ENCODE data around the gene P4HA3. TPM values are rescaled to one million over a fixed set of nuclear protein-coding genes. Genes with fewer than 3 reads are reported as not detected.

Gene P4HA3
- total RNA-seq, 1 experiment from 2014 or later, result 0.91 TPM

GRCh38 chr11:74288911-74289310 is 22.5 kb downstream of the P4HA3 start (continued):
- TF ChIP-seq RAD21 (IDR thresholded peaks at IDR 0.05; ENCODE audit: low read depth), result no peak
- TF ChIP-seq JUND (IDR thresholded peaks at IDR 0.05), result no peak

DNA sequence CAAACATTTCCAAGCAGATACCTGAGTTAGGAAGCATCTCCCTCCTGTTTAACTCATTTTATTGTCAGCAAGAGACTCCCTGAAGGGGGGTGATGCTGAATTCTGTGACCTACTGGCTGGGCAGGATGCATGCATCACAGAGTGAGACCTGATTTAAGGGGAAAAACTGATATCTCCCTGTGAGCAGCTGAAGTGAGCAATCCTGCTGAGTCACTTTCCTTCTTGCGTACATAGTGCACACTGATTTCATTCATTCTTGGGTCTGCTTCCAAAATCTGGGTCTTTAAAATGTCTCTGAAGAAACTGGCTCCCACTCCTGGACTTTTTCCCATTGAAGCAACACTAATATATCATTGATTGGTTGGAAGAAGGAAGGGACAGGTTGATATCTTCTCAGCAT is 23.3 kb downstream of the P4HA3 start:
- H4K20me1 ChIP-seq (ENCODE audit: insufficient read depth), result no peaks in the 10 kb centered on the region
- TF ChIP-seq RAD21 (IDR thresholded peaks at IDR 0.05; ENCODE audit: low read depth), result no peak
- no peak for TF ChIP-seq ATF3 (IDR thresholded peaks at IDR 0.05)
- TF ChIP-seq FOSL1 (IDR thresholded peaks at IDR 0.05; ENCODE audit: low read depth), result peak; percentile 30; the same call in 1 of the 2 replicates
- no peak for TF ChIP-seq SP1 (IDR thresholded peaks at IDR 0.05; ENCODE audit: low read depth)
- no peak for TF ChIP-seq ZNF274 (IDR thresholded peaks at IDR 0.05; ENCODE audit: low read depth, low read length)
- H3K9me3 ChIP-seq (ENCODE audit: control insufficient read depth in 1 of 2, insufficient read depth in 1 of 2, low read depth in 1 of 2, low read length in 2 of 2), result no peaks in the 10 kb centered on the region
- no peak overlapping the region for H3K27ac ChIP-seq (ENCODE audit: low read depth, low read length)
- no TSS peak for BruUV-seq (replicated peaks)
- POLR2A ChIA-PET, result no interaction called here
- H3K27me3 ChIP-seq (ENCODE audit: insufficient read depth, low read length), result no peaks in the 10 kb centered on the region
- no peak overlapping the region for H3K4me3 ChIP-seq (replicated peaks in 1 of 2; ENCODE audit: low read depth in 1 of 2, low read length in 2 of 2)
- H3K36me3 ChIP-seq (ENCODE audit: control insufficient read depth in 1 of 2, insufficient read depth in 2 of 2, low read length in 2 of 2), result no peaks in the 10 kb centered on the region
- intact Hi-C loops (cut with micrococcal nuclease), result no loop called here
- H3K9ac ChIP-seq (ENCODE audit: low read length), result no peak overlapping the region
- H3K4me1 ChIP-seq (ENCODE audit: control insufficient read depth in 1 of 2, insufficient read depth in 2 of 2, low read length in 2 of 2), result peaks cover 0 to 7% of the 10 kb centered on the region in 2 experiments; a peak in 2 of 4 replicates
- H2AFZ ChIP-seq (ENCODE audit: low read depth, low read length, poor library complexity, severe bottlenecking), result peak overlapping the region; percentile 31
- ATAC-seq (no peak), DNase-seq (ENCODE audit: low read depth, low spot score) (no peak)
- RAD21 ChIA-PET (ENCODE audit: low non-redundant PET in 1 of 2, low total read pairs in 2 of 2, uncharacterized antibody in 2 of 2, unreplicated experiment in 2 of 2), result no interaction called here
- CTCF ChIA-PET, result no interaction called here
- no peaks in the 10 kb centered on the region for H3K79me2 ChIP-seq (ENCODE audit: insufficient read depth, low read length)
- H3K4me2 ChIP-seq (ENCODE audit: low read length), result 0 out of 2 replicates have a peak overlapping the region, but pooled peaks have one; percentile 10
- no peaks in the 10 kb centered on the region for H3K9me2 ChIP-seq (ENCODE audit: insufficient read depth)

DNA sequence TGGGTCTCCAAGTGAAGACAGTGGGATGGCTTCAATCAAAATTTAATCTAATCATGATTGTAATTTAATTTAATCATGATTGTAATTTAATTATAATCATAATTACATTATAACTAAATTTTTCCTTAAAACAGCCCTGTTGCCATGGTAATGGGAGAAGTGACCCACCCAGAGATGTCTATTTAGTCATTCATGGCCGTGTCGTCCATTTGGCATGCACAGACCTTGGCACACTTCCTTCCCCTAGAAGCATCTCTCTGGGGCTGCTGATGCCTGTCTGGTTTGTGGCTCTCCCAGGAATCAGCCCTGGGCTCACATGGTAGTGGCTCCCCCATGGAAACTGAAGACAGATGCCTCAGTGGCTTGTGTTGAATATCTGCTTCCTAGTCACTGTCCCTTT is 27.0 kb downstream of the P4HA3 start:
- peaks cover 0 to 7% of the 10 kb centered on the region in 2 experiments; a peak in 2 of 4 replicates for H3K4me1 ChIP-seq (ENCODE audit: control insufficient read depth in 1 of 2, insufficient read depth in 2 of 2, low read length in 2 of 2)
- no peak overlapping the region for H2AFZ ChIP-seq (ENCODE audit: low read depth, low read length, poor library complexity, severe bottlenecking)
- DNase-seq (ENCODE audit: low read depth, low spot score), result no peak
- no peaks in the 10 kb centered on the region for H3K9me2 ChIP-seq (ENCODE audit: insufficient read depth)
- H3K27ac ChIP-seq (ENCODE audit: low read depth, low read length), result no peak overlapping the region
- intact Hi-C loops (cut with micrococcal nuclease), result no loop called here
- no peaks in the 10 kb centered on the region for H4K20me1 ChIP-seq (ENCODE audit: insufficient read depth)
- no peak overlapping the region for H3K4me3 ChIP-seq (replicated peaks in 1 of 2; ENCODE audit: low read depth in 1 of 2, low read length in 2 of 2)
- no peak overlapping the region for H3K9ac ChIP-seq (ENCODE audit: low read length)
- POLR2A ChIA-PET, result no interaction called here
- CTCF ChIA-PET, result no interaction called here
- no peak overlapping the region for H3K4me2 ChIP-seq (ENCODE audit: low read length)
- RAD21 ChIA-PET (ENCODE audit: low non-redundant PET in 1 of 2, low total read pairs in 2 of 2, uncharacterized antibody in 2 of 2, unreplicated experiment in 2 of 2), result no interaction called here
- no peaks in the 10 kb centered on the region for H3K9me3 ChIP-seq (ENCODE audit: control insufficient read depth in 1 of 2, insufficient read depth in 1 of 2, low read depth in 1 of 2, low read length in 2 of 2)
- BruUV-seq (replicated peaks), result no TSS peak
- no peaks in the 10 kb centered on the region for H3K79me2 ChIP-seq (ENCODE audit: insufficient read depth, low read length)
- no peak for ATAC-seq
- no peaks in the 10 kb centered on the region for H3K27me3 ChIP-seq (ENCODE audit: insufficient read depth, low read length)
- no peaks in the 10 kb centered on the region for H3K36me3 ChIP-seq (ENCODE audit: control insufficient read depth in 1 of 2, insufficient read depth in 2 of 2, low read length in 2 of 2)
- TF ChIP-seq JUND (IDR thresholded peaks at IDR 0.05), result no peak
- TF ChIP-seq ATF3 (IDR thresholded peaks at IDR 0.05), result no peak
- TF ChIP-seq, protein P1, sequence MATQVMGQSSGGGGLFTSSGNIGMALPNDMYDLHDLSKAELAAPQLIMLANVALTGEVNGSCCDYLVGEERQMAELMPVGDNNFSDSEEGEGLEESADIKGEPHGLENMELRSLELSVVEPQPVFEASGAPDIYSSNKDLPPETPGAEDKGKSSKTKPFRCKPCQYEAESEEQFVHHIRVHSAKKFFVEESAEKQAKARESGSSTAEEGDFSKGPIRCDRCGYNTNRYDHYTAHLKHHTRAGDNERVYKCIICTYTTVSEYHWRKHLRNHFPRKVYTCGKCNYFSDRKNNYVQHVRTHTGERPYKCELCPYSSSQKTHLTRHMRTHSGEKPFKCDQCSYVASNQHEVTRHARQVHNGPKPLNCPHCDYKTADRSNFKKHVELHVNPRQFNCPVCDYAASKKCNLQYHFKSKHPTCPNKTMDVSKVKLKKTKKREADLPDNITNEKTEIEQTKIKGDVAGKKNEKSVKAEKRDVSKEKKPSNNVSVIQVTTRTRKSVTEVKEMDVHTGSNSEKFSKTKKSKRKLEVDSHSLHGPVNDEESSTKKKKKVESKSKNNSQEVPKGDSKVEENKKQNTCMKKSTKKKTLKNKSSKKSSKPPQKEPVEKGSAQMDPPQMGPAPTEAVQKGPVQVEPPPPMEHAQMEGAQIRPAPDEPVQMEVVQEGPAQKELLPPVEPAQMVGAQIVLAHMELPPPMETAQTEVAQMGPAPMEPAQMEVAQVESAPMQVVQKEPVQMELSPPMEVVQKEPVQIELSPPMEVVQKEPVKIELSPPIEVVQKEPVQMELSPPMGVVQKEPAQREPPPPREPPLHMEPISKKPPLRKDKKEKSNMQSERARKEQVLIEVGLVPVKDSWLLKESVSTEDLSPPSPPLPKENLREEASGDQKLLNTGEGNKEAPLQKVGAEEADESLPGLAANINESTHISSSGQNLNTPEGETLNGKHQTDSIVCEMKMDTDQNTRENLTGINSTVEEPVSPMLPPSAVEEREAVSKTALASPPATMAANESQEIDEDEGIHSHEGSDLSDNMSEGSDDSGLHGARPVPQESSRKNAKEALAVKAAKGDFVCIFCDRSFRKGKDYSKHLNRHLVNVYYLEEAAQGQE (IDR thresholded peaks at IDR 0.05; ENCODE audit: low read depth), result no peak
- no peak for TF ChIP-seq EGR1 (IDR thresholded peaks at IDR 0.05; ENCODE audit: low read depth)
- no peak for TF ChIP-seq EZH2phosphoT487 (IDR thresholded peaks at IDR 0.05; ENCODE audit: borderline replicate concordance)
- TF ChIP-seq POLR2AphosphoS5 (IDR thresholded peaks at IDR 0.05; ENCODE audit: low read depth, low read length), result no peak
- no peak for TF ChIP-seq YY1 (IDR thresholded peaks at IDR 0.05; ENCODE audit: extremely low read depth, insufficient replicate concordance, low read depth, low read length)
- TF ChIP-seq, protein P2, sequence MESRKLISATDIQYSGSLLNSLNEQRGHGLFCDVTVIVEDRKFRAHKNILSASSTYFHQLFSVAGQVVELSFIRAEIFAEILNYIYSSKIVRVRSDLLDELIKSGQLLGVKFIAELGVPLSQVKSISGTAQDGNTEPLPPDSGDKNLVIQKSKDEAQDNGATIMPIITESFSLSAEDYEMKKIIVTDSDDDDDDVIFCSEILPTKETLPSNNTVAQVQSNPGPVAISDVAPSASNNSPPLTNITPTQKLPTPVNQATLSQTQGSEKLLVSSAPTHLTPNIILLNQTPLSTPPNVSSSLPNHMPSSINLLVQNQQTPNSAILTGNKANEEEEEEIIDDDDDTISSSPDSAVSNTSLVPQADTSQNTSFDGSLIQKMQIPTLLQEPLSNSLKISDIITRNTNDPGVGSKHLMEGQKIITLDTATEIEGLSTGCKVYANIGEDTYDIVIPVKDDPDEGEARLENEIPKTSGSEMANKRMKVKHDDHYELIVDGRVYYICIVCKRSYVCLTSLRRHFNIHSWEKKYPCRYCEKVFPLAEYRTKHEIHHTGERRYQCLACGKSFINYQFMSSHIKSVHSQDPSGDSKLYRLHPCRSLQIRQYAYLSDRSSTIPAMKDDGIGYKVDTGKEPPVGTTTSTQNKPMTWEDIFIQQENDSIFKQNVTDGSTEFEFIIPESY (IDR thresholded peaks at IDR 0.05; ENCODE audit: extremely low read depth, insufficient replicate concordance, low read length), result no peak
- no peak for TF ChIP-seq POLR2A (IDR thresholded peaks at IDR 0.05; ENCODE audit: borderline replicate concordance, extremely low read depth, insufficient read depth, insufficient read length)
